Adipocyte (in vitro differentiated cells): ENCODE data around the gene DYSF.

ENCODE experiments used
- DNase-seq: peaks from one replicate; pipeline ENCODE4 v3.0.0-alpha.2; 2015; ENCODE audit warnings: low read depth
- H3K27me3 ChIP-seq: replicated peaks from 2 replicates; pipeline ENCODE4 v1.7.0; 2013; ENCODE audit warnings: mild to moderate bottlenecking, low read length, moderate library complexity; ENCODE audit not compliant: control insufficient read depth, insufficient read depth
- H3K36me3 ChIP-seq: 2 replicates; pipeline ENCODE4 v1.7.0; 2013; ENCODE audit warnings: low read length, mild to moderate bottlenecking, moderate library complexity; ENCODE audit not compliant: control insufficient read depth, insufficient read depth, severe bottlenecking
- H3K4me1 ChIP-seq: 2 replicates; pipeline ENCODE4 v1.7.0; 2013; ENCODE audit warnings: mild to moderate bottlenecking, low read length, moderate library complexity; ENCODE audit not compliant: control insufficient read depth, insufficient read depth
- H3K4me3 ChIP-seq: 2 replicates; pipeline ENCODE4 v1.7.0; 2013; ENCODE audit warnings: mild to moderate bottlenecking, low read length, moderate library complexity
- H3K9ac ChIP-seq: 2 replicates; pipeline ENCODE4 v1.7.0; 2013; ENCODE audit warnings: mild to moderate bottlenecking, low read length, moderate library complexity
- H3K9me3 ChIP-seq: 2 replicates; pipeline ENCODE4 v1.7.0; 2013; ENCODE audit warnings: mild to moderate bottlenecking, low read length, moderate library complexity; ENCODE audit not compliant: control insufficient read depth

Gene DYSF

DNA sequence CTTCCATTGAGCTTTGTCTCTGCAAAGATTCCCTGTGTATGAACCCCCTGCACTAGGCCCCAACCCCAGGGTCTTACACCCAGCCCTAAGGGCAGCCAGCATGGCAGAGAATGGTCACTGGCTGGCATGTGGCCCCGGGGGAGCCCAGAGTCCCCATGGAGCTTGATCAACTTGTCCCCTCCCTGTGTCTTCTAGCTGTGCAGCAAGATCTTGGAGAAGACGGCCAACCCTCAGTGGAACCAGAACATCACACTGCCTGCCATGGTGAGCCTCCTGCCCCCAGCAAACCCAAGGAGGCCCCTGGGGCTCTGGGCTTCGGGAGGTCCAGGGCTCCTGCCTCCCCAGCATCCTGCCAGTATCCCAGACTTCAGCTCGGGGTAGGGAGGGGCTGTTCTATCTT is 81.5 kb downstream of the DYSF start:
- no peak for DNase-seq
- Histone ChIP-seq H3K9ac (no peak overlapping the region), H3K4me1 (no peaks in the 10 kb centered on the region), H3K27me3 (peaks cover 43% of the 10 kb centered on the region), H3K4me3 (no peak overlapping the region), H3K36me3 (no peaks in the 10 kb centered on the region), H3K9me3 (no peaks in the 10 kb centered on the region)

DNA sequence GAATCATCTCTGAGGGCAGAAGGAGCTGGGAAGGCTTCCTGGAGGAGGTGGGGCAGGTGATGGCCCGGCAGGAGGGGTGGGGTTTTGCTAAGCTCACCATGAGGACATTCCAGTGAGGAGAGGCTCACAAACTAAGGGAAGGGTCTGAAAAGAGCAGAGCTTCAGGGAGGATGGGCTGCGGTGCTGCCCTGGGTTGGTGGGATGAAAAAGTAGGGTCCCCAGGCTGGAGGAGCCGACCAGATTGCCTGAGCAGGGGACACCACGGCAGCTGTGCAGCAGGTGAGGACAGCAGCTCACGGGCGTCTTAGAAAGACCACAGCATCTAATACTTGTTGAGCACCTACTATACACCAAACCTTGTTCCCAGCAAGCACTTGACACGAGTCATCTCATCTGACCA is 82.2 kb downstream of the DYSF start:
- DNase-seq: no peak
- H3K4me1 ChIP-seq: no peaks in the 10 kb centered on the region
- no peaks in the 10 kb centered on the region for H3K36me3 ChIP-seq
- no peak overlapping the region for H3K4me3 ChIP-seq
- H3K9ac ChIP-seq: no peak overlapping the region
- peaks cover 36% of the 10 kb centered on the region for H3K27me3 ChIP-seq
- no peaks in the 10 kb centered on the region for H3K9me3 ChIP-seq

DNA sequence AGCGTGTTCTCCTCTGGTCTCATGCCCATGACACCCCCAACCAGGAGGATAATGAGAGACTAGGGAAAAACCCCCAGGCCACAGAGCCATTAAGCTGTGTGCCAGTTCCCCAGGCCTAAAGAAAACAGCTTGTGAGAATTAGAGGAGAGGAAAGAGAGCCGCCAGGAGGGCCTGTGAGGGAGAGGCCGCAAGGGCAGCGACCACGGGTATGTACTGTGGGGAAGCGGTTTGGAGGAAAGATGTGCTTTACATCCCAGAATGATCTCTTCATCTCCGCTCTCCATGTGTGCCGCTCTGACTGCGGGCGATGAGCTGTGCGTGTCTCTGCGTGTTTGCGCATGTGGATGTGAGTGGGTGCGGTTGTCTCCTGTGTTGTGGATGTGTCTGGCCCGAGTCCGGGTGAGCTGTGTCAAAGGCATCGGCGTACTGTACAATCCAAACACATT is 82.9 kb downstream of the DYSF start:
- DNase-seq: peak; percentile 34

DNA sequence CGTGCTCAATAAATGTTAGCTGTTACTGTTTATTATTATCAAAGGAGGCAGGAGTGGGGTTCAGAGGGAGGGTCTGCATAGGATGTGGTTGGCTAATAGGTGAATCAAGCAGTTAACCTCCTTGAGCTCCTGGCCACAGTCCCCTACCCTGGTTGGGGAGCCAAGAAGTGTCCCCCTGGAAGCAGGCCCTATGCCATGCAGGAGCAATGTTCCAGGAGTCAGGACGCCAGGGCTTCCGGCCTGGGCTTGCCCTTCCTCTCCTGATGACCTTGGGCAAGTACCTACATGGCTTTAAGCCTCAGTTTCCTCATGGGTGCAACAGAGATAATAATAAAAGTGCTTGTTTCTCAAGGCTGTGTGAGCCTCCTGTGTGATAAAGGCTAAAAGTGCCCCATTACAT is 84.9 kb downstream of the DYSF start:
- H3K36me3 ChIP-seq: no peaks in the 10 kb centered on the region
- H3K9me3 ChIP-seq: no peaks in the 10 kb centered on the region
- no peak overlapping the region for H3K9ac ChIP-seq
- peaks cover 25% of the 10 kb centered on the region for H3K27me3 ChIP-seq
- no peak for DNase-seq
- H3K4me1 ChIP-seq: peaks cover 7% of the 10 kb centered on the region
- H3K4me3 ChIP-seq: no peak overlapping the region

More for the DNA sequence above, 82.9 kb downstream of the DYSF start:
- H3K9me3 ChIP-seq: no peaks in the 10 kb centered on the region
- H3K27me3 ChIP-seq: peaks cover 32% of the 10 kb centered on the region
- no peaks in the 10 kb centered on the region for H3K36me3 ChIP-seq
- no peak overlapping the region for H3K4me3 ChIP-seq
- peaks cover 6% of the 10 kb centered on the region for H3K4me1 ChIP-seq
- H3K9ac ChIP-seq: no peak overlapping the region

DNA sequence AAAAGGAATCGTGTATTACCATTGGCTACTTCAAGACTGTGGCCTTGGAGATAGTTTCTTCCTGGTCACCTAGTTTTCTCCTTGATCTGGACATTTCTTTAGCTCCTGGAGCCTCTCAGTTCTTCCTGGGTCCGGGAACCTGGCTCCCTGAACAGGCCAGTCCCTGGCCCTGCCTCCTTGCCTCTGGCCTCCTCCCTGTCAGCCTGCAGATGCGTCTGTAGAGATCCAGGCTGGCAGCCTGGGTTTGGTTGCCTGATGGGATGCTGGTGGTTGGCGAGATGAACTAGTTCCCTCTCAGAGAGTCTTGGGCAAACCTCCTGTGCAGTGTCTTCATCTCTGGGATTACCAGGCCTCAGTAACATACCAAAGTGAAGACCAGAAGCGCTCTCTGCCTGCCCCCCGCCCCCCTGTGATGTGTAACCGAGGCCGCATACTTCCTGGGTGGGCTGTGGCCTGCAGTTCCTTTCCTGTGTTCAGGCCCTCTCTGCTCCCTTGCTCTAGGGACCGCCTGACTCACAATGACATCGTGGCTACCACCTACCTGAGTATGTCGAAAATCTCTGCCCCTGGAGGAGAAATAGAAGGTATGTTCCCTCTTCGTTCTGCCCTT is 85.4 kb downstream of the DYSF start:
- peaks cover 7% of the 10 kb centered on the region for H3K4me1 ChIP-seq
- DNase-seq: no peak
- no peaks in the 10 kb centered on the region for H3K36me3 ChIP-seq
- H3K27me3 ChIP-seq: peaks cover 21% of the 10 kb centered on the region
- no peak overlapping the region for H3K9ac ChIP-seq
- no peak overlapping the region for H3K4me3 ChIP-seq
- no peaks in the 10 kb centered on the region for H3K9me3 ChIP-seq

DNA sequence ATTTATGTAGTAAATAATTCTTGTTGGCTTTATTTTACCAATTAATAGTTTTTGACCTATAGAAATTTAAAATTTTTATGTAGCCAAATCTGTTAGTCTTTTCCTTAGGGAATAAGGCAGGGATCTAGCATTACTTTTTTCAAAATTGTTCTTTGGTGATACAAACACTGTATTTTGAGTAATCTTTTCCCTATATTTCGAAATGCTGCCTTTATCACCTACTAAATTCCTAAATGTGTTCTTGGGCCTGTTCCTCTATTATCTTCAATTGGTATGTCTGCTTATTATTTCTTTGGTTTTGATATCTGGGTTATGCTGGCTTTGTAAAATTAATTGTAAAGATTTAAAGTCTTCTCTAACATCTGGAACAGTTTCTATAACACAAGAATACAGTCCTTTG is 87.5 kb downstream of the DYSF start:
- Histone ChIP-seq H3K4me1 (peaks cover 12% of the 10 kb centered on the region), H3K9ac (no peak overlapping the region)
- DNase-seq: peak; percentile 18

DNA sequence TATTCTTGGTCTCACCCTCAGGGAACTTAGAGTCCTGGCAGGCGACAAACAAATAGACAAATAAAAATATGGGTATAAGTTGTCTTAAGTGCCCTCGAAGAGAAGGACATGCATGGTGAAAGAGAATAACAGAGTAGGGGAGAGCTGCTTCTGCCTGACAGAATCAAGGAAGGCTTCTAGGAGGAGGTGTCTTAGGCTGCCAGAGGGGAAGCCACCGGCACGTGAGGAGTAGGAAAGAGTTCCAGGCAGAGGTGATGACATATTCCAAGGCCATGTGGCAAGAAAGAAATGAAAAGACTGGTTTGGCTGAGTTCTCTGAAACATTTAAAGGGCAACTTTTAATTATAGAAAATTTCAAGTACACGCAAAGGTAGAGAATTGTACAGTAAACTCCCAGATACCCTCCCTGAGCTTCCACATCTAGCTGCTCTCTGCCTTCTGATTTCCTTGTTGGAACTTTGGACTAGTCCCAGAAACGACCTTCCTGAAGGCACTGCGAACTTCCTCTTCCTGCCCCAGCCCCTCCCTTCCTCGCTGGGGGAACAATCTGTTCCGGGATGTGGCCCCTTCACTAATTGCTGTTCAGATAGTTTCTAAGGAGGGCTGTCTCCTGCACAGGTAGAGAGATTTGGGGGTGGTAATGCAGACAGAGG is 91.7 kb downstream of the DYSF start:
- DNase-seq: no peak
- H3K9ac ChIP-seq: no peak overlapping the region
- peaks cover 36% of the 10 kb centered on the region for H3K27me3 ChIP-seq
- no peak overlapping the region for H3K4me3 ChIP-seq
- no peaks in the 10 kb centered on the region for H3K9me3 ChIP-seq
- no peaks in the 10 kb centered on the region for H3K36me3 ChIP-seq
- peaks cover 18% of the 10 kb centered on the region for H3K4me1 ChIP-seq

More for the DNA sequence above, 87.5 kb downstream of the DYSF start:
- H3K9me3 ChIP-seq: no peaks in the 10 kb centered on the region
- H3K4me3 ChIP-seq: no peak overlapping the region
- H3K27me3 ChIP-seq: peaks cover 26% of the 10 kb centered on the region
- H3K36me3 ChIP-seq: no peaks in the 10 kb centered on the region

DNA sequence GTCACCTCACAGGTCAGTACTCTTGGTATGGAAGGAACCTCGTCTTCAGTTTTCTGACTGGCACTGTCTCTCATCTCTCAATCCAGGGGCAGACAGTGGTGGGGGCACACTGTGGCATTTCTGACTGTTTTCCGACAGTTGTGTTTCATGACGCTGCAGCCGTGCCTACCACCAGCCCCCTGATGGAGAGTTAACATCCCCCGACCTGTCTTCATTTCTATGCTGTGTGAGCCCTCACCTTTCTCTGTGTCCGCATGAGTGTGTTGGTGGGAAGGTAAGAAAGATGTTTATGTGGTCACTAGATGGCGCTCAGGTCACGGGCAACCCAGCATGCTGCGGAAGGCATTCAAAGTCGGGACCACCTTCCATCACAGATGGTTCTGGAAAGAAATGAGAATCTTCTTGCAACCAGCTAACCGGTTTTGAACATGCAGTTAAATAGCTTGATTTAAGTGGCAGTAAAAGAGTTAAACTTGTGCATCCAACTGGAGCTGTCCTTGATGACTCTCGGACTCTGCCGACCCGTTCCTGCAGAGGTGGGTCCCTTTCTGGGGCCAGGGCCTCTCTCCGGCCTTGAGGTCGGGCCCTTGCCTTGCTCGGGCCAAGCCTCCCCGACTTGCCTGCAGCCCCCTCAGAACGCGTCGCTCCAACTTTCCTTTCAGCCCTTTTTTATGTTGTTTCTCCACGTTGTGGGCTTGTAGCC is 92.4 kb downstream of the DYSF start:
- Histone ChIP-seq H3K27me3 (peaks cover 36% of the 10 kb centered on the region), H3K9ac (no peak overlapping the region), H3K9me3 (no peaks in the 10 kb centered on the region), H3K36me3 (no peaks in the 10 kb centered on the region), H3K4me1 (peaks cover 16% of the 10 kb centered on the region), H3K4me3 (peak overlapping the region; percentile 31)
- peak; percentile 86 for DNase-seq

DNA sequence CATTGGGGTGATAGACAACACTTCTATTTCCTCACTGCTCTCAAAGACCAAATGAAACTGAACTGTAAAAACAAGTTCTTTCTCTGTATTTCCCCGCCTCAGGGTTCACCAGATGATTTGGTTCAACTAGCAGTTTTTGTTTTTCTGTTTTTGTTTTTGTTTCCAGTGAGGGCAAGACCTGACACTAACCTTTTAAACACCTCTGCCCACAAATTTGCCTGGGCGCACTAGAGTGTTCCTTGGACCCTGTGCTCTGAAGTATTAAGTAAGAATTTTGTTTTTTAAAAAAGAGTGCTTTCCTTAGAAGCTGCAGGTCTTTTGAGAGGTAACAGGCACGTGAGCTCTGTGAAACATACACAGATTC is 92.9 kb downstream of the DYSF start:
- peaks cover 36% of the 10 kb centered on the region for H3K27me3 ChIP-seq
- no peaks in the 10 kb centered on the region for H3K36me3 ChIP-seq
- peak overlapping the region; percentile 31 for H3K4me3 ChIP-seq
- DNase-seq: no peak
- H3K9ac ChIP-seq: no peak overlapping the region
- H3K4me1 ChIP-seq: peaks cover 11% of the 10 kb centered on the region
- H3K9me3 ChIP-seq: no peaks in the 10 kb centered on the region

DNA sequence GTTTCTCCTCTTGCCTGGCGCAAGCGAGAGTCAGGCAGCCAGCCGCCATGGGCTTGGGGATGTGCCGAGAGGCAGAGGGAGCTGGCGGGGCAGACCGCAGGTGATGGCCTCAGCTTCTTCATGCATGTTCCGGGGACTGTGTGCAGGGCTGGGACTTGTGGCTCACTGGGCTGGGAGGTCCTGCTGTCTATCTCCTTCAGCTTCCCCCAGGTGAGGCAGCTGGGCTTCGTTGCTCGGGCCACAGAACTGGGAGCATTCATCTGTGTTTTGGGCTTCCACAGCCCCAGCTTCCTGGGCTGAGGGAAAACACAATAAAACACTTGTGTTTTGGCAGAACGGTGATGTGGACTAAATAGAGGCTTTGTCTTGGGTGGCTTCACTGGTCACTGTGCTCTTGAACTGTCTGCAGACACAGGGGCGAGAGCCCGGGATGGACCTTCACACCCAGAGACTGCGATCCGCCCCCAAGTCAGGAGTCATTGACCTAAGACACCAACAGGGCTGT is 93.5 kb downstream of the DYSF start:
- H3K9me3 ChIP-seq: no peaks in the 10 kb centered on the region
- peaks cover 11% of the 10 kb centered on the region for H3K4me1 ChIP-seq
- H3K27me3 ChIP-seq: peaks cover 36% of the 10 kb centered on the region
- no peaks in the 10 kb centered on the region for H3K36me3 ChIP-seq
- no peak overlapping the region for H3K9ac ChIP-seq
- H3K4me3 ChIP-seq: no peak overlapping the region
- no peak for DNase-seq

DNA sequence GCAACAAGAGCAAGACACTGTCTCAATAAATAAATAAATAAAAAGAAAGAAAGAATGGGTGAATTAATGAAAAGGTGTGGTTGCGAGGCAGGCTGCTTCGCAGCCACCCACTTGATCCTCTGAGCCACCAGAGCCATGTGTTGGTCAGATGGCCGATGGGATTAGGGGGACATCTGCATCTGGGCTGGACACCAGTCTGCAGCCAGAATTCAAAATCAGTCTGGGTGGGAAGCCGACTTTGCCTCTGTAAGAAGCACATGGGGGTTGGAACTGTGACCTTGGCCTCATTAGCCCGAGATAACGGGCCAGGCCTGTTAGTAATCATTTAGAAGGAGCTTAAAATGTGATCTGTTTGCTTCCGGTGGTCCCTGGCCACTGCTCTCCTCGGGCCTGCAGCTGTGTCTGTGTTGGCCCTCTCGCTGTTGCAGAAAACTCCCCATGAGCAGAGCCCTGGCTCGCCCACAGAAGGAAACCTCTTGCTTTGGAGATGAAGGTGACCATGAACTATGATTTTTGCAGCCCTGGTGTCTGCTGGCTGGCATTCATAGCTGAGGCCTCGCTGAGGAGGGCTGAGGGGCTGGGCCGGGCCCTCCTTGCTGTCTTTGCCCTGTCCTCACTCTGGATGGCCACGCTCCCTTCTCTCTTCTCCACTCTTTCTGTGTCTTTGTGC is 94.4 kb downstream of the DYSF start:
- DNase-seq: no peak
- H3K4me3 ChIP-seq: no peak overlapping the region
- peaks cover 36% of the 10 kb centered on the region for H3K27me3 ChIP-seq
- no peaks in the 10 kb centered on the region for H3K36me3 ChIP-seq
- H3K9ac ChIP-seq: no peak overlapping the region
- H3K4me1 ChIP-seq: peaks cover 11% of the 10 kb centered on the region
- H3K9me3 ChIP-seq: no peaks in the 10 kb centered on the region
